Neural cell (in vitro differentiated cells): ENCODE measurements around the gene GINS3. TPM values are rescaled to one million over a fixed set of nuclear protein-coding genes. Genes with fewer than 3 reads are reported as not detected.

Experiments used
- polyA plus RNA-seq: library from polyadenylated mRNA; depleted of rRNA; stranded (reverse); fragments of >200 nt; gene quantifications from 2 replicates; pipeline ENCODE4 v1.2.3, GENCODE V29; 2014
- small RNA-seq, 3 experiments: library from RNA; depleted of rRNA; stranded (forward); fragments of <200 nt; gene quantifications; one replicate each; pipeline ENCODE3, GENCODE V24; 2012

The GINS3 gene
- polyA plus RNA-seq, 1 donor from 2014 or later, result 4.3 TPM

Small RNA genes within 50 kb of the gene (small RNA-seq; reads per million reads assigned to genes)
- gene RNU6-1110P (0 reads per million in 3 experiments), gene RNU6-269P (0 reads per million in 3 experiments)

Other genes with a start within 250 kb of the GINS3 start
- 36.7 and 38.4 TPM in 2 replicates for gene CSNK2A2, start 194.4 kb upstream of the GINS3 start, polyA plus RNA-seq
- not detected in 2 replicates for gene PRSS54, start 97.4 kb upstream of the GINS3 start, polyA plus RNA-seq
- 507 and 592 TPM in 2 replicates for gene NDRG4, start 107.7 kb downstream of the GINS3 start, polyA plus RNA-seq
- 59.4 and 61.2 TPM in 2 replicates for gene SETD6, start 123.0 kb downstream of the GINS3 start, polyA plus RNA-seq
- gene CNOT1, start 237.4 kb downstream of the GINS3 start, polyA plus RNA-seq, result 52.9 and 66.2 TPM in 2 replicates